Liver (tissue), 2 donors: ENCODE measurements around the gene TBC1D26.
"Not testable (repeated sequence)": the region's sequence is repeated elsewhere in the genome, so short reads cannot be mapped to it uniquely, and the experiment has no call there.

Experiments
- EGR1 ChIP-seq, 2 donors: IDR thresholded peaks; 2 replicates each; pipeline ENCODE4 v1.6.1; 2016 to 2018; ENCODE audit warnings: antibody characterized with exemption in 2 of 2, low read depth in 2 of 2
- TF ChIP-seq, protein P1 (sequence below): IDR thresholded peaks from 2 replicates; pipeline ENCODE4 v1.6.1; 2016; ENCODE audit warnings: antibody characterized with exemption
- donor health status: healthy.

DNA sequence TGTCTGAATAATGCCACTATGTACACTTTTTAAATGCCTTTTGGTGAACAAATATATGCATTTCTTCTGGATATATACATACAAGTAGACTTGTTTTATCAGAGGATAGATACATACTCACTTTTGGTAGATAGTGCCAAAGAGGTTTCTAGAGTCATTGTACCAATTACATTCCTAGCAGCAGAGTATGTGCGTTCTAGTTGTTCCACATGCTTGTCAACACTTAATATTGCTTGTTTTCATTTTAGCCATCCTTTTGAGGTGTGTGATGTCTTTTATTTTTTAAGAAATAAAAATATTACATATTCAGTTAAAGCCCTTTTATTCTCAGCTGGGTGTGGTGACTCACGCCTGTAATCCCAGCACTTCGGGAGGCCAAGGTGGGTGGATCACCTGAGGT, 23.2 kb upstream of the TBC1D26 start:
- not testable (repeated sequence) for TF ChIP-seq EGR1 (IDR thresholded peaks at IDR 0.05; ENCODE audit: low read depth in 2 of 2)
- TF ChIP-seq, protein P1, sequence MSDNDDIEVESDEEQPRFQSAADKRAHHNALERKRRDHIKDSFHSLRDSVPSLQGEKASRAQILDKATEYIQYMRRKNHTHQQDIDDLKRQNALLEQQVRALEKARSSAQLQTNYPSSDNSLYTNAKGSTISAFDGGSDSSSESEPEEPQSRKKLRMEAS = not testable (repeated sequence)
